GM18873 (cell line): Measurements from ENCODE around the gene FBXO22.
A peak's percentile ranks its signal among the peaks of the same experiment; 100 is the strongest.
"Not testable (repeated sequence)": the region's sequence is repeated elsewhere in the genome, so short reads cannot be mapped to it uniquely, and the experiment has no call there.

Source experiments
- ATAC-seq: cut with Tn5 transposase; IDR thresholded peaks from one replicate; pipeline ENCODE4 v1.9.1; 2021; ENCODE audit warnings: mild to moderate bottlenecking, moderate library complexity, moderate number of reproducible peaks; ENCODE audit not compliant: unreplicated experiment, low FRiP score

Gene FBXO22

GRCh38 chr15:75903331-75904239 lies at the start of gene FBXO22:
Gene FBXO22, plus strand, starts transcription at chr15:75903878. Its CDS starts 86 bp downstream, at chr15:75903964.
- ATAC-seq = peak; percentile 79

GRCh38 chr15:75857886-75858285 lies 45.8 kb upstream of the FBXO22 start:
- no peak for ATAC-seq

- ATAC-seq = no peak
Observed at GRCh38 chr15:75861750-75862402, 41.8 kb upstream of the FBXO22 start.

- ATAC-seq = no peak
Observed at GRCh38 chr15:75862796-75863195, 40.9 kb upstream of the FBXO22 start.

- ATAC-seq = no peak
Observed at GRCh38 chr15:75864213-75865059, 39.2 kb upstream of the FBXO22 start.

GRCh38 chr15:75866045-75866444 lies 37.6 kb upstream of the FBXO22 start:
- ATAC-seq = not testable (repeated sequence)

- no peak for ATAC-seq
Observed at GRCh38 chr15:75866916-75867315, 36.8 kb upstream of the FBXO22 start.

- ATAC-seq = no peak
Observed at GRCh38 chr15:75867449-75867848, 36.2 kb upstream of the FBXO22 start.

- no peak for ATAC-seq
Observed at GRCh38 chr15:75868019-75868418, 35.7 kb upstream of the FBXO22 start.

- ATAC-seq = no peak
Observed at GRCh38 chr15:75869446-75869845, 34.2 kb upstream of the FBXO22 start.

- ATAC-seq = not testable (repeated sequence)
Observed at GRCh38 chr15:75871589-75871988, 32.1 kb upstream of the FBXO22 start.

- ATAC-seq = no peak
Observed at GRCh38 chr15:75872403-75872990, 31.2 kb upstream of the FBXO22 start.

- ATAC-seq = no peak
Observed at GRCh38 chr15:75884041-75884440, 19.6 kb upstream of the FBXO22 start.

GRCh38 chr15:75887178-75887577 lies 16.5 kb upstream of the FBXO22 start:
- no peak for ATAC-seq

GRCh38 chr15:75891895-75892294 lies 11.8 kb upstream of the FBXO22 start:
- ATAC-seq = no peak

GRCh38 chr15:75895731-75896130 lies 7.9 kb upstream of the FBXO22 start:
- no peak for ATAC-seq

GRCh38 chr15:75900577-75900976 lies 3.1 kb upstream of the FBXO22 start:
- no peak for ATAC-seq

GRCh38 chr15:75902129-75902557 lies 1.5 kb upstream of the FBXO22 start:
- ATAC-seq = no peak

GRCh38 chr15:75905231-75905630 lies 1.6 kb downstream of the FBXO22 start:
- ATAC-seq = no peak

- not testable (repeated sequence) for ATAC-seq
Observed at GRCh38 chr15:75910355-75910754, 6.7 kb downstream of the FBXO22 start.
